Stimulated activated CD8-positive, alpha-beta memory T cell treated with anti-CD3 and anti-CD28 coated beads, Interleukin-4, amount 100 ng/mL, for 24 hours (primary cell): ENCODE data around the gene CACNA1D.

ENCODE experiments used
- DNase-seq: peaks from one replicate; pipeline ENCODE4 v3.0.0-alpha.2; 2020; ENCODE audit warnings: low read depth

Gene CACNA1D

DNA sequence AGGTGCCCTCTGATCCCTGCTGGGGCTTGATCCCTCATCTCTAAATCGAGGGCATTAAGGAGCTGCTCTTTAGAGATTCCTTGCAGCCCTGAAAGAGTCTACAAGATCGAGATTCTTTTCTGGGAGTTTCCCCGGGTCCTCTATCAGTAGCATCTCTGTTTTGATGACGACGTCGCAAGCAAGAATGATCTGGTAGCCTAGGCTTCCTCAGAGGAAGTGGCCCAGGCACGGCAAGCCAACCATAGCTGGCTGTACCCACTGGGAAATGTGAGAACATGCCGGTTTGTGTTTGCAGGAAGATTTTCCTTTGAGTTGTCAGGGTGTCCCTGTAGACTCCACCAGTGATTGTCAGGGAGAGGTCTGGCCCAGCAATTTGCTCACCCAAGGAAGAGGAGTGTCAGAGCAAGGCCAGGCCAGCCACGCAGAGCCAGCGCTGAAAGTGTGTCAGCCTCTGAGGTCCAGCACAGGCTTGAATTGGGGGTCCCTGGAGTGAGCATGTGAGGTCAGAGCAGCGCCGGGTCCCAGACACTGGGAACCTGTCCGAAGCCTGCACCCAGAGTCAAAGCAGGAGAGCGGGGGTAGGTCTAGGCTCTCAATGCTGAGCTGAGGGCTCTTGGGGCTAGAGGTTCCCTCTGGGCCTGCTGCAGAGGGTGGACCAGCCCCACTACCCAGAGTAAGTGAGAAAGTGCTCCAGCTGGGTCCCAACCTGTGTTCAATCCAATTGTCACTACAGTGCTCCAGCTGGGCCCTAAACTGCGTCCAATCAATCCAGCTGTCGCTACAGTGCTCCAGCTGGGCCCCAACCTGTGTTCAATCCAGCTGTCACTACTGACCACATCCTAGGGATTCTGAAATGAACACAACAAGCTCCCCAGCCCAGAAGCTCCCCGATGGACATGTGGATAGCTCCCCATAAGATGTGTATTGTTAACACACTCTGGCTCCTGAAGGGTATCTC lies 256.1 kb downstream of the CACNA1D start:
- DNase-seq, result no peak

GRCh38 chr3:53753518-53754183 lies 259.2 kb downstream of the CACNA1D start:
- no peak for DNase-seq

GRCh38 chr3:53754325-53754724 lies 259.9 kb downstream of the CACNA1D start:
- DNase-seq, result no peak

DNA sequence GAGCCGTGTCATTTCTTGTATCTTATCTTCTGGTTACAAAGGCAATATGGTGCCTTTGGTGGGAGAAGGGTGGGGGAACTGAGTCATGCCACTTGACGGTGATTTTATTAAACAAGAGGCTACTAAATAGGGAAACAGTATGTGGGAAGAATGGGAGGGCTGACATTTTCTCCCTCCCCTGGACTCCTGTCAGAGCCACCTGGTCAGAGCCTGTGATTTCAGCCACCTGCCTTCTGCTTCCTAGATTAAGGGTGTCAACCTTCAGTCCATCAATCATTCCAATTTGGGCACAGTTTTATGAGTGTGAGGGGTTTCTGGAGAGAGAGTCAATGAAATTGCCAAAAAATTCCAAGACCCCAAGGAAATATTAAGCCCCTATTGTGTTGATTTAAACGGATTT lies 264.4 kb downstream of the CACNA1D start:
- no peak for DNase-seq

- DNase-seq, result no peak
These were observed 268.9 kb downstream of the CACNA1D start for GRCh38 chr3:53763353-53763752.

- DNase-seq, result no peak
These were observed 269.8 kb downstream of the CACNA1D start for GRCh38 chr3:53764026-53764775.

GRCh38 chr3:53765753-53766152 lies 271.3 kb downstream of the CACNA1D start:
- no peak for DNase-seq

DNA sequence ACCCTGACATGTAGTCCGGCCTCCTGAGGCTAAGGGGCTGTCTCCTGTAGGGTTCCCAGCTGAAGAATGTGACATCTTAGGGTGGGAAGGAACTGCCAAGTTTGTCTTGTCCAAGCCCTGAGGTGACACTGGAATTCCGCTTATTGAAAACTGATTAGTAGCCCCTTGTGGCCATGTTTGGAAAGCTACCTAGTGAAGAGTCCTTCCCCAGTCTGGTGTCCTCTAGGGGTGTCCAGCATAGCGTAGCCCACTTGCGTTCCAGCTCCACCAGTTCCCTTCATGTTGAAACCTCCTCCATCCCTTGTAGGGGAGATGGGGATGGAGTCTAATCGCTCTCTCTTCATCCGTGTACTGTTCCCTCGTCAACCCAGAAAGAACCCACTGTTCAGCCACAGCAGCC lies 272.3 kb downstream of the CACNA1D start:
- DNase-seq, result no peak

DNA sequence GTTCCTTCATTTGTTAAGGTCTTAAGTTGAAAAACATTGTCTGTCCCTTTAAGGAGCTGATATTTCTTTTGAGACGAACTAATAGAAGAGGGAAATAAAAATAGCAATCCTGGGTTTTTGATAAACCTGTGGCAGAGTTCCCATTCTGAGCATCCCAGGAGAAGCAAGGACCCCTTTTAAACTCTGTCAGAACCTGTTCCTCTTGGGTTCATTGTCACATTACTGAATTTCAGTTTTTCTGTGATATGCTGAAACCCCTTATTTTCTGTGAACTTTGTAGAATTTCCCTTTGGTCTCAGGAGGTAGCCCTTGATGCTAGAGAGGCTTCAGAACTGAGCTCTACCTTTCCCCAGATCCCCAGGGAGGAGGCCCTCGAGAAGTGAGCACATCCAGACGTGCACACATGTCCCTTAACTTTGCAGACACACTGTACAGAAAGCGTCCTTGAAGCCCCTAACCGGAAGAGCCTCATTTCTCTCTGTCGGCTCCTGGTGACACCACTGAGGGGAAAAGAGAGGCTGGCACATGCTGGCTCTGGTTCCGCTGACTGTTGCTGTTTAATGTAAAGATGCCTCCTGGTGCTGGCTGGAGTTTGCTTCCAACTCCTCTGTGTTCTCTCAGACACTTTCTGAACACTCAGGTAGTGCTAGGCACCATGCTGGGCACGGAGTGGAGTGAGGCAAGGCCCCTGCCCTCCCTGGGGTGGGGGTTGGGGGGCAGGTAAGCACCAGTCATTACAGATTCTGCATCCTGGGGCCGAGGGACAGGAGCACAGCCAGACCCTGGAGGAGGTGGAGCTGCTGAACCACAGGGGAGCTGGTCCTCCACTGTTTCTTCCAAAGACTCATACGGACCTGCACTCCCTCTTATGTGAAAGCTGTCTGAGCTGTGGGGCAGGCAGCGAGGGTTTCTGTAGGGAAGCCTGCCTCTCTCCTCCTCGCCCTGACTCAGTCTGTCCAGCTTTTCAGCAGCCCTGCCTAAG lies 274.4 kb downstream of the CACNA1D start:
- DNase-seq, result no peak

- no peak for DNase-seq
These were observed 278.2 kb downstream of the CACNA1D start for GRCh38 chr3:53772562-53772961.

- DNase-seq, result no peak
These were observed 278.6 kb downstream of the CACNA1D start for GRCh38 chr3:53773021-53773436.

DNA sequence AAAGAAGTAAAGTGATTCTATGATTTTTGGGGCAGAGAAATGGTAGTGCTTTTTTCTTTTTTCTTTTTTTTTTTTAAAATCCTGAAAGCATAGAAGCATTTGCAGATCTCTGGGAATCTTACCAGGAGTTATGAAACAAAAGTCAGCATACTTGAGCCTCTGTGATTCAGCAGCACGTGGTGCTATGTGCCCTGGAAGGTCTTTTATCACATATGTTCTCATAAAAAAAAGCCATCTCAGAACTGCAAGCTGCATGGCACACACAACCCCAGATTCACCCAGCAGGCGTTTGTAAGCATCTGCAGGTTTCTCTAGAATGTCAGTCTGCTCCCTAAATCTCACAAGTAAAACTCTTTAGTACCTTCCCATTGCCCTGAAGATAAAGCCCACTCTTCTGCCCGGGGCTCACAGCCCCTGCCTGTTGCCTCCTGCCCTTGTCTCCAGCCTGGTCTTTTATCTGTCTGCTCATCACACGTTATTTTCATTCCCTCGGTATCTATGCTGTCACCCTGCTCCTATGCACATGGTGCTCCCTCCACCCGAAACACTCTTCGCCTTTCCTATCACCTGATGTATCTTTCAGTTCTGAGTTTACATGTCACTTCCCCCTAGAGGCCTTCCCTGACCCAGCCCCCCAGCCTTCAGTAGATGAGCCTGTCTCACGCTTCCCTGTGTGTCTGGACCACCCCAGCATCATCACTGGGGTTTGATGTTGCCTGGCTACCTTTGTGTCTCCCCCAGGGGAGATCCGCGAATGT lies 279.4 kb downstream of the CACNA1D start:
- no peak for DNase-seq

GRCh38 chr3:53774414-53774813 lies 280.0 kb downstream of the CACNA1D start:
- DNase-seq, result no peak

DNA sequence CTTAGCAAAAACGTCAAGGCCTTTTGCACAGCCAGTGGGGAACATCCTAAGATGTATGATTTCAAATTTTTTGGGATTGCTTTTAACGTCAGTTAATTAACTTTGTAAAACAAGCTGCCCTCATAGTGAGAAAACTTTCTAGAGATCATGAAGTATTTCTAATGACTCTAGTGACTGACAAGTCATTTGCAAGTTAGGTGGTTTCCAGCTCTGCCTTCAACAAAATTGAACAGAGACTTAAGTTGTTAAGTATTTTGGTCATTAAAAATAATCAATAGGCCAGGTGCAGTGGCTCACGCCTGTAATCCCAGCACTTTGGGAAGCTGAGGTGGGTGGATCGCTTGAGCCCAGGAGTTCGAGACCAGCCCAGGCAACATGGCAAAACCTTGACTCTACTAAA lies 280.6 kb downstream of the CACNA1D start:
- no peak for DNase-seq

DNA sequence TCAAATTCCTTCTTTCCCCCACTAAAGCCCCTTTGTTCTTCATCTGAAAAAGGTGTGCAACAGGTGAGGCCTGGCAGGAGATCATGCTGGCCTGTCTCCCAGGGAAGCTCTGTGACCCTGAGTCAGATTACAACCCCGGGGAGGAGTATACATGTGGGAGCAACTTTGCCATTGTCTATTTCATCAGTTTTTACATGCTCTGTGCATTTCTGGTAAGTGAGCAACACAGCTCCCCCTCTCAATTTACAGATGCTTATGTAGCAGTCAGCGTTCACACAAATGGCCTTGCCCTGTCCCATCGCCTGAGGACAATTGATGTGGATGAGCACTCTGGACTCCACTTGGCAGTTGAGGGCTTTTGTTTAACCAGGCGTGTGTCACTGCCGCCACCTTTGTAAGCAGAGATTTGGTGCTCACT lies 281.4 kb downstream of the CACNA1D start:
- DNase-seq, result no peak

GRCh38 chr3:53776494-53777101 lies 282.2 kb downstream of the CACNA1D start:
- DNase-seq, result no peak

DNA sequence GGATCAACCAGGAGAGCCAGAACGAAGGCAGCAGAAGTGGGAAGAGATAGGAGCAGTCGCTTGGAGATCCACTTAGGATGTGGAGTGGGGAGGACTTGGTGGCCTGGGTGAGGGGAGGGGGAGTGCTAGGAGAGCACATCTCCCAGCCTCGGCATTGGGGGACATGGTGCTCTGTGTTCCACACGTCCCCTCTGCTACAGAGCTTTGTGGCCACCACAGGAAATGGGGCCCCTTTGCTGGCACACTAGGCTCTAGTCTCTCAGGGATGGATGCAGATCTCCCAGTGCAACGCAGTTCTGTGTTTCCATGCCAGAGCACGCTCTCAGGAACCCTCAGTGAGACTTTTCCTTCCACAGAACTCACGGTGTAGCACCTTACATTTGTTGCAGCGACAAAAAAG lies 283.1 kb downstream of the CACNA1D start:
- DNase-seq, result no peak

DNA sequence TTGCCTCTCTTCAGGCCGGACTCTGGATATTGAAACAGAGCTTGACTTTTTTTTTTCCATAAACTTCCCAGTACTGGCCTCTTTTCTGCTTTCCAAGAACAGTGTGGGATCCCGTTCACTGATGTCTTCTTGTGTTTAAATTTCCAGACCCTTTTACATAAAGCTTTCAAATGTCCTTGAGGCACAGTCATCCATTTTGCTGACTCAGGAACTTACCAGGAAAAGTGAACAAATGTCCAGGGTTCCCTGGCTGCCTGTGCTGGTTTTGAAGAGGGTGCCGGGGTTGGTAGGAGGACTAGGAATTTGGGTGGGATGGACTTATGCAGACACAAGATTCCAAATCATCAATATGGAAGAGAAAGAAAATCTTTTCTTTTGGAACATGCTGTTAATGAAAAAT lies 283.7 kb downstream of the CACNA1D start:
- DNase-seq, result no peak

DNA sequence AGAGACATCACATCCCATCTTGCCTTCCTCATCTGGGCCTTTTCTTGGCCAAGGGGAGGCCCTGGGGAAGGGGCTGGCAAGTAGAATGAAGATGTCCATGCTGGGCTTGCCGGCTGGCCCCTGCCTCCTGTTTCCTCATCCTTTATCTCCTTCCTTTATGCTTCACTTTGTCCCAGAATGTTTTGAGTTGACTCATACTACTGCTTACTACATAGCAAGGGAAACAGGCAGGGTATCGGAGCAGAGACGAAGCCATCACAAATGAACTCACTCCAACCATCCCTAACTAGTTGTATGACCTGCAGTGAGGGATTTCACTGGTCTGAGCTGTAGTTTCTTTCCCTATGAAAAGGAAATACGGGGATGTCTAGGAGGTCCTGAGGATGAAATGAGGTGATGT lies 285.8 kb downstream of the CACNA1D start:
- DNase-seq, result no peak

GRCh38 chr3:53780806-53781205 lies 286.4 kb downstream of the CACNA1D start:
- DNase-seq, result no peak
